Keratinocyte (primary cell): ENCODE results near the gene PPP1R3D.

Experiments
- EZH2 ChIP-seq: IDR thresholded peaks from one replicate; pipeline ENCODE4 v1.6.1; 2012; ENCODE audit warnings: inconsistent platforms, mild to moderate bottlenecking, low read length, moderate library complexity
- TF ChIP-seq, protein P1 (sequence below), 3 experiments: IDR thresholded peaks in 1 of 3; conservative IDR thresholded peaks in 1 of 3; optimal IDR thresholded peaks in 1 of 3; 2 replicates in 2 of 3; 3 replicates in 1 of 3; pipeline versions ENCODE3 to v1.5.1; 2011; ENCODE audit warnings: low read length in 3 of 3, mild to moderate bottlenecking in 3 of 3, moderate library complexity in 2 of 3, control low read depth in 1 of 3, inconsistent platforms in 1 of 3; ENCODE audit not compliant: insufficient read depth in 2 of 3; ENCODE audit errors: extremely low read depth in 1 of 3

DNA sequence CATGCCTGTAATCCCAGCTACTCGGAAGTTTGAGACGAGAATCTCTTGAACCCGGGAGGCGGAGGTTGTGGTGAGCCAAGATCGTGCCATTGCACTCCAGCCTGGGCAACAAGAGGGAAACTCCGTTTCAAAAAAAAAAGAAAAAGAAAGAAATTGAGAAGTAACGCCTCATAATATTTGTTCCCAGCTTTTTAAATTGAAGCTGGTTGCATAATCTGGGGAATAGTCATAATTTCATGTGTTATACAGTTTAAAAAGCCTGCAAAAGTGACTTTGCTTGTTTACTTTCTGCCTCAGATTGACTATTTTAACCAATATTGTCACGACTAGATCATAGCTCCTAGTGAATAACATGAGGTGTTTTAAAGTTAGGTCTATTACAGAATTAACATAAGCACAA is 7.3 kb upstream of the PPP1R3D start:
- TF ChIP-seq, protein P1, sequence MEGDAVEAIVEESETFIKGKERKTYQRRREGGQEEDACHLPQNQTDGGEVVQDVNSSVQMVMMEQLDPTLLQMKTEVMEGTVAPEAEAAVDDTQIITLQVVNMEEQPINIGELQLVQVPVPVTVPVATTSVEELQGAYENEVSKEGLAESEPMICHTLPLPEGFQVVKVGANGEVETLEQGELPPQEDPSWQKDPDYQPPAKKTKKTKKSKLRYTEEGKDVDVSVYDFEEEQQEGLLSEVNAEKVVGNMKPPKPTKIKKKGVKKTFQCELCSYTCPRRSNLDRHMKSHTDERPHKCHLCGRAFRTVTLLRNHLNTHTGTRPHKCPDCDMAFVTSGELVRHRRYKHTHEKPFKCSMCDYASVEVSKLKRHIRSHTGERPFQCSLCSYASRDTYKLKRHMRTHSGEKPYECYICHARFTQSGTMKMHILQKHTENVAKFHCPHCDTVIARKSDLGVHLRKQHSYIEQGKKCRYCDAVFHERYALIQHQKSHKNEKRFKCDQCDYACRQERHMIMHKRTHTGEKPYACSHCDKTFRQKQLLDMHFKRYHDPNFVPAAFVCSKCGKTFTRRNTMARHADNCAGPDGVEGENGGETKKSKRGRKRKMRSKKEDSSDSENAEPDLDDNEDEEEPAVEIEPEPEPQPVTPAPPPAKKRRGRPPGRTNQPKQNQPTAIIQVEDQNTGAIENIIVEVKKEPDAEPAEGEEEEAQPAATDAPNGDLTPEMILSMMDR (optimal IDR thresholded peaks at IDR 0.05 in 1 of 3, IDR thresholded peaks at IDR 0.05 in 1 of 3, conservative IDR thresholded peaks at IDR 0.05 in 1 of 3; ENCODE audit: extremely low read depth in 1 of 3, insufficient read depth in 2 of 3, low read length in 3 of 3), result no peak
- no peak for TF ChIP-seq EZH2
